ENCODE results near the gene DMBX1. TPM values are rescaled to one million over a fixed set of nuclear protein-coding genes. Genes with fewer than 3 reads are reported as not detected.

Gene DMBX1
- polyA plus RNA-seq, 1 of the 3 experiments (the other 2 are of a cell fraction): not detected

GRCh38 chr1:46512135-46512791 lies 22.6 kb downstream of the DMBX1 start:
- CTCF ChIA-PET: interaction anchor here (0.9 to 2.5 kb wide), 7 partner anchors 12 to 65 kb away, joined by 3 to 9 read pairs (median 5); no protein-coding TSS in a partner anchor
- TF ChIP-seq FOSL2 (IDR thresholded peaks at IDR 0.05; ENCODE audit: borderline replicate concordance, low read depth) (no peak), NRF1 (IDR thresholded peaks at IDR 0.05; ENCODE audit: low read depth, low read length) (no peak), USF2 (IDR thresholded peaks at IDR 0.05; ENCODE audit: borderline replicate concordance, low read depth, low read length) (no peak), SMC3 (IDR thresholded peaks at IDR 0.05; ENCODE audit: low read depth, low read length) (no peak), YY1 (IDR thresholded peaks at IDR 0.05; ENCODE audit: low read depth) (no peak), TEAD4 (IDR thresholded peaks at IDR 0.05; ENCODE audit: borderline replicate concordance, insufficient read depth) (no peak), ELF1 (IDR thresholded peaks at IDR 0.05) (no peak), NFIC (IDR thresholded peaks at IDR 0.05; ENCODE audit: borderline replicate concordance) (no peak), EP300 (IDR thresholded peaks at IDR 0.05; ENCODE audit: borderline replicate concordance in 1 of 2, low read depth in 1 of 2, low read length in 1 of 2) (no peak)
- TF ChIP-seq, protein P1, sequence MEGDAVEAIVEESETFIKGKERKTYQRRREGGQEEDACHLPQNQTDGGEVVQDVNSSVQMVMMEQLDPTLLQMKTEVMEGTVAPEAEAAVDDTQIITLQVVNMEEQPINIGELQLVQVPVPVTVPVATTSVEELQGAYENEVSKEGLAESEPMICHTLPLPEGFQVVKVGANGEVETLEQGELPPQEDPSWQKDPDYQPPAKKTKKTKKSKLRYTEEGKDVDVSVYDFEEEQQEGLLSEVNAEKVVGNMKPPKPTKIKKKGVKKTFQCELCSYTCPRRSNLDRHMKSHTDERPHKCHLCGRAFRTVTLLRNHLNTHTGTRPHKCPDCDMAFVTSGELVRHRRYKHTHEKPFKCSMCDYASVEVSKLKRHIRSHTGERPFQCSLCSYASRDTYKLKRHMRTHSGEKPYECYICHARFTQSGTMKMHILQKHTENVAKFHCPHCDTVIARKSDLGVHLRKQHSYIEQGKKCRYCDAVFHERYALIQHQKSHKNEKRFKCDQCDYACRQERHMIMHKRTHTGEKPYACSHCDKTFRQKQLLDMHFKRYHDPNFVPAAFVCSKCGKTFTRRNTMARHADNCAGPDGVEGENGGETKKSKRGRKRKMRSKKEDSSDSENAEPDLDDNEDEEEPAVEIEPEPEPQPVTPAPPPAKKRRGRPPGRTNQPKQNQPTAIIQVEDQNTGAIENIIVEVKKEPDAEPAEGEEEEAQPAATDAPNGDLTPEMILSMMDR (IDR thresholded peaks at IDR 0.05): no peak
- Histone ChIP-seq H3K9me3 (no peaks in the 10 kb centered on the region), H3K36me3 (replicated peaks in 1 of 2; ENCODE audit: control insufficient read depth in 1 of 2, insufficient read depth in 2 of 2, low read length in 1 of 2) (no peaks in the 10 kb centered on the region), H2AFZ (ENCODE audit: low read depth) (no peak overlapping the region), H3K27ac (ENCODE audit: low read depth in 2 of 2, low read length in 1 of 2) (no peak overlapping the region), H4K20me1 (ENCODE audit: insufficient read depth) (no peaks in the 10 kb centered on the region), H3K27me3 (ENCODE audit: insufficient read depth) (no peaks in the 10 kb centered on the region), H3K9me2 (no peaks in the 10 kb centered on the region), H3K9ac (no peak overlapping the region), H3K4me3 (ENCODE audit: low read depth in 2 of 2, low read length in 1 of 2) (no peak overlapping the region), H3F3A (replicated peaks; ENCODE audit: insufficient read depth) (no peaks in the 10 kb centered on the region), H3K79me2 (ENCODE audit: insufficient read depth) (no peaks in the 10 kb centered on the region), H3K4me2 (no peak overlapping the region), H3K4me1 (ENCODE audit: control insufficient read depth in 1 of 2, insufficient read depth in 2 of 2, low read depth in 1 of 2, low read length in 1 of 2) (peaks cover 0 to 8% of the 10 kb centered on the region in 2 experiments; a peak in 1 of 4 replicates)
- no peak for DNase-seq
- WGBS (ENCODE audit: low lambda C conversion rate): 87% methylated on average over 13 of the region's 23 CpGs
- POLR2A ChIA-PET: no interaction called here

DNA sequence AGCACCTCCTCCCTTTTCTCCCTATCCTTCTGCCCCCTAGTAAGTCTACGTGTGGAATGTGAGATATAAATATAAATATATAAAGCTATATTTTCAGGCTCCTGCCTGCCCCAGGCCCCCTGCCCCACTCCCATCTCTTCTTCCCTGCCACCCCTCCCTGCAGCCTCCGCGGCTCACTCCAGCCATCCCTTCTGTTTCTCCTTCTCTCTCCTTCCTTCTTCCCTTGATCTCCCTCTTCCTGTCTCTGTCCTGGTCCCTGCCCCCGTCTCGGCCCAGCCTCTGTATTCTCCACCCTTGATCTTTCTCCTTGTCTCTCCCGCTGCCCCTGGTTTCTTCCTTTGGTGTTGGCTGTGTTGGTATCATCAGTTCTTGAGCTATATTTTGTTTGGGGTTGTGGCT lies 23.2 kb downstream of the DMBX1 start:
- no peaks in the 10 kb centered on the region for H3K79me2 ChIP-seq (ENCODE audit: insufficient read depth)
- ChIA-PET POLR2A (no interaction called here), CTCF (interaction anchor here (0.9 to 2.5 kb wide), 7 partner anchors 12 to 66 kb away, joined by 3 to 9 read pairs (median 5); no protein-coding TSS in a partner anchor)
- H3K4me3 ChIP-seq (ENCODE audit: low read depth in 2 of 2, low read length in 1 of 2): no peak overlapping the region
- H2AFZ ChIP-seq (ENCODE audit: low read depth): no peak overlapping the region
- no peaks in the 10 kb centered on the region for H3K9me2 ChIP-seq
- H3K27me3 ChIP-seq (ENCODE audit: insufficient read depth): no peaks in the 10 kb centered on the region
- WGBS (ENCODE audit: low lambda C conversion rate): 90% methylated on average over 6 of the region's 6 CpGs
- no peak overlapping the region for H3K27ac ChIP-seq (ENCODE audit: low read depth in 2 of 2, low read length in 1 of 2)
- H3K36me3 ChIP-seq (replicated peaks in 1 of 2; ENCODE audit: control insufficient read depth in 1 of 2, insufficient read depth in 2 of 2, low read length in 1 of 2): no peaks in the 10 kb centered on the region
- no peaks in the 10 kb centered on the region for H4K20me1 ChIP-seq (ENCODE audit: insufficient read depth)
- H3K4me2 ChIP-seq: no peak overlapping the region
- DNase-seq: no peak
- H3K9me3 ChIP-seq: no peaks in the 10 kb centered on the region
- H3K4me1 ChIP-seq (ENCODE audit: control insufficient read depth in 1 of 2, insufficient read depth in 2 of 2, low read depth in 1 of 2, low read length in 1 of 2): peaks cover 0 to 8% of the 10 kb centered on the region in 2 experiments; a peak in 1 of 4 replicates
- H3F3A ChIP-seq (replicated peaks; ENCODE audit: insufficient read depth): no peaks in the 10 kb centered on the region
- H3K9ac ChIP-seq: no peak overlapping the region
- TF ChIP-seq, protein P2, sequence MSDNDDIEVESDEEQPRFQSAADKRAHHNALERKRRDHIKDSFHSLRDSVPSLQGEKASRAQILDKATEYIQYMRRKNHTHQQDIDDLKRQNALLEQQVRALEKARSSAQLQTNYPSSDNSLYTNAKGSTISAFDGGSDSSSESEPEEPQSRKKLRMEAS (IDR thresholded peaks at IDR 0.05; ENCODE audit: low read depth): no peak
- TF ChIP-seq MEF2A (IDR thresholded peaks at IDR 0.05; ENCODE audit: borderline replicate concordance, low read depth): no peak
- TF ChIP-seq ZBTB33 (IDR thresholded peaks at IDR 0.05; ENCODE audit: borderline replicate concordance, low read depth): no peak
- TF ChIP-seq GATA2 (CRISPR knock-in tag; IDR thresholded peaks at IDR 0.05): no peak
- no peak for TF ChIP-seq RAD21 (IDR thresholded peaks at IDR 0.05; ENCODE audit: low read length)
- TF ChIP-seq USF2 (IDR thresholded peaks at IDR 0.05; ENCODE audit: borderline replicate concordance, low read depth, low read length): no peak
- TF ChIP-seq EZH2phosphoT487 (IDR thresholded peaks at IDR 0.05; ENCODE audit: borderline replicate concordance, low read depth): no peak
- no peak for TF ChIP-seq FOXJ3 (CRISPR knock-in tag; IDR thresholded peaks at IDR 0.05)
- TF ChIP-seq, protein P1 (IDR thresholded peaks at IDR 0.05): no peak
- TF ChIP-seq RXRA (IDR thresholded peaks at IDR 0.05; ENCODE audit: borderline replicate concordance, low read depth): no peak
